ENCODE data around the gene IL9.
A peak's percentile ranks its signal among the peaks of the same experiment; 100 is the strongest.

IL9 gene

DNA sequence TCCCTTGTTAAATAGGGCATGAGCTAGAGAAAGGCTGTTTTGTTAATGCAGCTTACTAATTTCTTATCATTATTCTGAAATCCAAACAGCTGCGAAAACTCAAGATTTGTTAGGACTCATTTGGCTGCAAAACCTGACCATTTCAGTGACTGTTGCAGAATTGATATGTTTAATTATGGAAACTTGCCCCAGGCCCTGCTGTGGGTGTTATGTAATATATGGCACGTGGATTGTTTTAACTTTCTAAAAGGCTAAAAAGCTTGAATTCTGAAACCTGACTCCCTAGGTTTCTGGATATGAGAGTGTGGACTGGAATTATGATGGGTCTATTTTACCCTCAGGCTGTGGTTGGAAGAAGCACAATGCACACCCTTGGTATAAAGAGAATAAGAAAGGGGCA is 4.4 kb downstream of the IL9 start:
- DNase-seq (ENCODE audit: low spot score), result no peak

DNA sequence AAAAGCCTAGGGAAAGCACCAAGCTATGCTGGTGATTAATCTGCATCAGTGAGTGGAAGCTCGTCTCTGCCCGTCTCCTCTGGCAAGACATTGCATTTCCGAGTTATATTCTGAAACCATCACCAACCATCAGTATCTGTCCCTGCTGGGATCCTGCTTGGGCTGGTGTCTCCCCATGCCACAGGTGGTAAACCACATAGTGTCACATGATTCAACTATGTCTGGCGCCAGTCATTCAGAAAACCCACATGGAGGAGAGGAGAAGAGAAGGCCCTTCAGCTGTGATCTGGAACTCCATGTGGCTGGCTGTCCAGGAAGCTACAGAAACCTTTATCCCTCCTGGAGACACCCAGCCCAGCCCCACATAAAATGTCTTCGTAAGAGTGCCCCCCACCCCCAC is 4.8 kb downstream of the IL9 start:
- peak; percentile 5 for DNase-seq (ENCODE audit: low spot score)

DNA sequence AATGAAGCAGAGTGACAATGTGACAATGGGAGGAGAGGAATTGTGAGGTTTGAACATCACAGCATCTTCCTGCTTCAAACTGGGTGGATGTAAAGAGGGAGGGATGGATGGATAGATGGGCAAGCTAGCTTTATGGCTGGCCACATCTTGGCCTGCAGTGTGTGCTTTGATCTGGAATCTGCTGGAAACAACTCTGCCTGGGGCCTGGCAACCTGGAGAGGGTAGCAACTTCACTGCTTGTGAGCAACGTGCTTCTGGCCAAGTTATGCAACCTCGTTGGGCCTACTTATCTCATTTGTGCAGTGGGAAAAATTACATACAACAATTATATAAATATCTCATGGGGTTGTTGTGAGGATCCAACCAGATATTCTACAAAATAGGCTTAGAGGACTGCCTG is 5.3 kb downstream of the IL9 start:
- no peak for DNase-seq (ENCODE audit: low spot score)

DNA sequence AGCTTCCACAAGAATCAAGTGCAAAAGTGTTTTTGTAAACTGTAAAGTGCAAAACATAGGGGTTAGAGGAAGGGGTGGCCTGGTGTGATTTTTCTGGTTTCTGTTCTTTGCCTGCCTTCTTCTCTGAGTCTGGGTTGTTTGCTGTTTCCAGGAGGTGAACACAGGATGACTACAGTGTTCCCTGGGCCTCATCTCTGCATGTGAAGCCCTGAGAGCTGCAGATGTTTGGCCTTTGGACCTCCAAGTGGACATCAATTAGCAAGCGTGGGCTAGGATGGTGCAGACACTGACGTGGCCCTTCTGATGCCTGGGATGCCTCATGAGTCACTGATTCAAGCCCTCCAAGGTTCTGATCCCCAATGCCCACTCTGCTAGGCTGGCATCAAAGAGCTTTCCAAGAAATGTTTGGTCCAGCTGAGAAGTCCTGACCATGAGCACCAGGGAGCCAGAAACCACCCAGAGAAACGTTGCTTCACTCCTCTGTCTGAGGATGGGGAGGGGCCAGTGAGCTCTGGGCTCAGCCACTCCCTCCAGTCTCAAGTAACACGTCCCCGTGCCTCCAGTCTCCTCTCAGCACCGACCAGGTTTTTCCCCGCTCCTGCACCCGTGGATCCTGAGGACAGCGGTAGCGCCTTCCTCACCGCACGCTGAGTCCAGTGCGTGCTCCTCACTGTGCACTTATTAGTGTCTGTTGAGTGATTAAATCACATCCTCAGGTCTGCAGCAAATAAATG is 7.6 kb downstream of the IL9 start:
- peak; percentile 3 for DNase-seq (ENCODE audit: low spot score)

DNA sequence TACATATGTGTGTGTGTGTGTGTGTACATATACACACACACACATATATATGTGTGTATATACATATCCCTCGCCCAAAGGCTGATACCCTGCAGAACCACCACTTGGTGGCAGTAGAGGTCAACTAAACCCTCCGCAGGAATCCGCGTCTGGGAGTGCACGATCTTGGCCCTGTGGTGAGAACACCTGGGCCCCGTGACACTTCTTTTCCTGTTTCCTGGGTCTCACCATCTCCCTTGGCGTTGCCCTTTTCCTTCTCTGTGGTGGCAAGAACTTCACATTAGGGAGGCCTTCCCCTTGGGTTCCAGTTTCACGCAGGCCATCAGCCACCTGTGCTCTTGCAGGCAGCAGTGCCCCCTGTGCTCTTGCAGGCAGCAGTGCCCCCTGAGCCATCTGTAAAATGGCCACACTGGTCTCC is 8.2 kb downstream of the IL9 start:
- DNase-seq (ENCODE audit: low spot score), result peak; percentile 82

DNA sequence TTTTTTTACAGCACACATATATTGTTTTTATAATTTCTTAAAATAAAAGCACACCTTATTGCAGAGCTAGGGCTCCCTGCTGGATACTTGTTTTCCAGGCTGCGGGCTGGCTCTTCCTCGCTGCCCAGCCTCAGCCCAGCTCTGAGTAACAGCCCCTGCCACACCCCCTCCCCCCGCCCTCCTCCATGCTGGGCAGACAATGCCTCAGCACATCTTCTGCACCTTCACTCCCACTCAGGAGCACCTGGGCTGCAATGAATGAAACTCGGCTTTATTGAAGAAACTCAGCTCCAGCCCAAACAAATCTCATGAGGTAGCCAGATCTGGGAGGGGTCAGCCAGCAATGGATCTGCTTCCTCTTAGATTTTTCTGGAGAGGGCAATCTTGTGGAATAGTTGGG is 9.5 kb downstream of the IL9 start:
- DNase-seq (ENCODE audit: low spot score), result no peak

DNA sequence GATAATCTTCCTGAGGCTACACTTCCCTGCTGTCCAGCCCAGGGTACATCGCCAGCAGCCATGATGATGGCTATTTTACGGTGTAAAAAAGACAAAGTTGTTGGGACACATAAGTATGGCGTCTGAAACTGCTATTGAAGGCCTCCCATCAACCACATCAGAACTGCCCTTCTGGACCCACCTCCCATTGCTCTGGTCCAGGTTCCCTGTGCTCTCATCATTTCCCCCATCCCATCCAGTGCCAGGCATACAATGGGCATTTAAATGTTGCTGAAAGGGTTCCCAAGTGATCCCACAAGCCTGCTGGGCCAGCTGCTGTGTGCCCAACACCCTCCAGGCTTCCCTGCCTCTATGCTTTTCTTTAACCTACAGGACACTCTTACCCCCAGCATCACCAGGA is 10.6 kb downstream of the IL9 start:
- DNase-seq (ENCODE audit: low spot score), result no peak

DNA sequence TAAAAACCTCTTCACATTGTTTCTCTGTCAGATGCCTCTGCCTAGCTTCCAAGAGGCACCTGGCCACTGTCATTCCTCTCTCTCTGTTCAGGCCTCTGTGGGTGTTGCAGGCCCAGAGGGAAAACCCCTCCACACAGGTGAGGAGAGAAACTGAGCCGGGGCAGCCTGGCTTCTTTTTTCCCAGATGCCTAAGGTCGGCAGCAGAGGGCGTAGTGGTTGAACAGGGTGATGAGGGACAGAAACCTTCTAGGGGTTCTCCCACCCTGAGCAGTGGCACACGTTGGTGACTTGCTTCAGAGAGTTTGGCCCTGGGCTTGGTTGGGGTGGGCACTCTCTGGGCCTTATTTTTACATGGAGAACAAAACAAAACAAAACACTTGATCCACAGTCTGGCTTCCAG is 12.2 kb downstream of the IL9 start:
- peak; percentile 19 for DNase-seq (ENCODE audit: low spot score)

DNA sequence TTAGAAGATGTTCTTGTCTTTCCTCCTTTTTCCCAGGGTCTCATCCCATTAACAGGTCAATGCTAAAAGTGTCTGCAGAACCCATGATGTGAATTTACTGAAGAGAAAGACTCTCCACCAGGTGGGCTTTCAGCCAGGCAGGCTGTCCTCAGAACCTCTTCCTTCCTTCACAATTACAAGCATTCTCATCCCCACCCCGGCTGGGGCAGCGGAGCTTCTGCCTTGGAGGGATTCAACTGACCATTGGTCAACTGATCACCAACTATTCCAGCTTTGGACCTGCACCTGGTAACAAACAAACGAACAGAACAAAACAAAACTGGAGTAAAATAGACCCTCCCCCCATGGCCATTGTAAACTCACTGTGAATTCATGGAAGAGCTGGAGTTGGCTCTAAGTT is 12.6 kb downstream of the IL9 start:
- DNase-seq (ENCODE audit: low spot score), result no peak

DNA sequence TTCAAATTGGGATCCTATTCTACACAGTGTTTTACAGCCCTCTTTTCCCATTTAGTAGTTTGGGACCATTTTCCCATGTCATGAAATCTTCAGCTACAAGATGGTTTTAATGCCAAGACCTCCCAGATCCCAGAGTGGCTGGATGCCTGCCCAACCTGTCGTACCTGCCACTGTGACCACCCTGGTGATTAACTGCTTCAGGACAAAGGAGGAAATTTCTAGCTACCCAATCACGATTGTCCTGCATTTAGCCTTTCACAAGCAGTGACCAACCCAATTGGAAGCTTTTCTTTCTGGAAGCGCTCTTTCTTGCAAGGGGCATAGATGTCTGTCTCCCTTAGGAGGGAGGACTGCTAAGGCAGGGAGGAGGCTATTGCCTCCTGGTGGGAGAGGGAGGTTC is 13.8 kb downstream of the IL9 start:
- no peak for DNase-seq (ENCODE audit: low spot score)

DNA sequence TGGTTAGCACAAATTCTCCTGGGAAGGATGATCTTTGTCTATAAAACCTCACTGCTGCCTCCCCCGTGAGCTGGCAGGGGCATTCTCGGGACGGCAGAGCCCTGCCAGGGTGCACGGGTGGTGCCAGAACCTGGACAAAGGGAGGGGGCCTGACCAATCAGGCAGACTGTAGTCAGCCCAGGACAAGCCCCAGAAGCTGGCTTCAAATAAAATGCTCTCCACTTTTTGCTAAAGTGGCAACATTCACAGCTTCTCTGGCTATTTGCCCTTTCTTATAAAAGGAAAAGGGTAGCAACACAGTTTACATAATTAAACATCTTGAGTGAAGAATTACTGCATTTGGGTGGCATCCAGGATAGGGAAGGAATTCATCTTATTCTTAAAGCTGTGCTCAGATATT is 14.4 kb downstream of the IL9 start:
- DNase-seq (ENCODE audit: low spot score), result no peak

DNA sequence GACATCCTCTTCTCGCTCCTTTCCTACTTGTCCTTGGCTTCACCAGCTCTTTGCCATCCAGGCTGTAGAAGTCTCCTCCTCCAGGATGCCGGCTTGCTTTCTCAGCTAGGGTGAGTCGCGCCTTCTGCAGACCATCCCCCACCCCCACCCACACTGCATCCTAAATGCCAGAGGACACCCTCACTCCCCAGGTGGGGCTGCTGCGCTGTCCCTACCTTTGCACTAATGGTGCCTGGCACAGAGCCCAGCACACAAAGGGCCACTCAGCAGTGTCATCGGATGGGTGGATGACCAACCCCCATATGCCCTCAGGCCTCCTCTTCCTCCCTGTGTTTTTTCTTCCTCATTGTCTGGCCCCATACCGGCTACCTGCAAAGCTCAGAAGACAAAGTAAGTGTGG is 14.8 kb downstream of the IL9 start:
- no peak for DNase-seq (ENCODE audit: low spot score)

DNA sequence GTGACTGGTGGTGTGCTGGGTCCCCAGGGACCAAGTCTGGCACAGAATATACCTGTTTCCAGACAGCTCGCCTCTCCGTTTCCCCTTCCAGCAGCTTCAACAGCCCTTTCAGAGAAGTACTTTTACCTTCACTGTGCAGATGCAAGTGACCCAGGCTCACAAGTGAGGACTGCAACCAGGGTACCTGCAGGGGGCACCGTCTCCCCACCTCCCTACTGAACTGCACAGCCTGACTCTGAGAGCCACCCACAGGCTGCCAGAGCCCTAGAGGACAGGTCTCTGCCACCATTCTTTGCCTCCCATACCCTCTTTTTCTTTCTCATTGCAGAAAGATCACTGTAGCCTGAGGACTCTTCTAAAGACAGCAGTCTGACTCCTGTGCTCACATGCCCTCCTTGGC is 15.4 kb downstream of the IL9 start:
- DNase-seq (ENCODE audit: low spot score), result peak; percentile 57

DNA sequence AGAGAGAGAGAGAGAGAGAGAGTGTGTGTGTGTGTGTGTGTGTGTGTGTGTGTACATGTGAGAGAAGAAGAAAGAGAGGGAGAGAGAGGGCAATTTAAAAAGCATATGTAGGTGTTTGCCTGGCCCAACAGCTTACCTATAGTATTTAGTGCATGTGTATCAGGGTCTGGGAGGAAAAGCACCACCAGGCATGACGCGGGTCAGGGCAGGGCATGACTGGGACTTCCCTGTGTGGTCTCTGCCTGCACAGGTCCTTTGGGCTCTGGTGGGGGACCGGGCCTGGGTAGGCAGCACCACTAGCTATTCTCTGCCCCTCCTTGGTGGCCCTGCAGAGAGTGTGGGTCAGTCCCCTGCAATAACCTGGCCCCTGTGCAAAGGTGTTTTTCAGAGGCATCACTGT is 16.1 kb downstream of the IL9 start:
- no peak for DNase-seq (ENCODE audit: low spot score)

DNA sequence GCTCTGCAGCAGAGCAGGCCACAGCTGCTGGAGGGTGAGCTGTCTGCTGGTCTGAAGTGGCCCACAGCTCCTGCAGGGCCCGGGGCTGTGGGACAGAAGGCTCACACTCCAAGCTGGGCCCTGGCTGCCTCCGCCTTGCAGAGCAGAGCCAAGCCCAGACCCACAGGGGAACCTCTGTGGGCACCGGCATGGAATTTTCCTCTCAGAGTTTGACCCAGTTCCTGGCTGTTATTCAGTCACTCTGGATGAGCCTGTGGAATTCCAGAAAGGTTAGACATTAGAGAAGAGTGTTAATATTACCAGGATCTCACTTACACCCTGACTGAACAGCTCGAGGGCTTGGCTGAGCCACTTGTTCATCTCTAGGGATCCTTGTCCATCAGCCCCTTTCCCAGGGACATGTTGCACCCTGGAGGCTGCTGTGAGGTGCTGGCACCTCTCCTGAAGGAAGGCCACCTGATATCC is 17.5 kb downstream of the IL9 start:
- no peak for DNase-seq (ENCODE audit: low spot score)

DNA sequence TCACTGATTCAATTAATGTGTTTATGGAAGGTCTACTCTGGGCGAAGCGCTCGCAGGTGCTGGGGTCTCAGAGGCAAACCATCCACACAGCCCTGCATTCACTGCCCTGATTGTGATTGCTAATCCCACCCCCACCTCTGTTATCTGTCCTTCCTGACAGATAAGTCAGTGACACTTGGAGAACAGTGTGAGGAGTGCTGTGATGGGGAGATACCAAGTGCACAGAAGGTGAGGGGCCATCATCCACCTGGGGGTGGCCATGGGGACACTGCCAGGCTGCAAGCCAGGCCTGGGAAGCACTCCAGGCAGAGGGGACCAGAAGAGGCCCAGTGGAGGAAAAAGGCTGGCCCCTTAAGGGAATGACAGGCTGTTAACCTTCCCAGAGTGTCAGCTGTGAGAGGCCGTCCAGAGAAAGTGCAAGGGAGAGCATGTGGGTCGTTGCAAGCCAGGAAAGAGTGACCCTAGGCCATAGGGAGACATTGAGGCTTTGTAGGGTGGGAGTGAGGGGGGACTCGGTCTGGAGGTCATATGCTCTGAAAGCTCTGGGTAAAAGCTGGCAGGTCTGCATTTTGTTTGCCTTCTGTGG is 18.0 kb downstream of the IL9 start:
- no peak for DNase-seq (ENCODE audit: low spot score)

DNA sequence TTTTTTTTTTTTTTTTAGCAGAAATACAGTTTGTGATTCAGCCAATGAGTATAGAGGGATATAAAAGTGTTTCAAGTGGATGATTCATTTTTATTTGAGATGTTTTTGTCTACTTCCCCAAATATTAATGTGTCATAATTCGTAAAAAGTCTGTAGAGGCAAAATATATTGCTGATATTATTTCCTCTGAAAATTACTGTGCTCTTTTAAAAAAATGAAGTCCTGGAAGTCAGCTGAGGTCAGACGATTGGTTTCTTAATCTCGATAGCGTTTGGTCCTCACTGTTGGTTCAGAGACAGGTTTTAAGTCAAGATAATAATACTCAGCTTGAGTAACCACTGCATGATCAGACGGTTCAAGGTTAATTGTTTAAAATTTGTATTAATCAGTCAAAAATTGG is 19.5 kb downstream of the IL9 start:
- DNase-seq (ENCODE audit: low spot score), result no peak

DNA sequence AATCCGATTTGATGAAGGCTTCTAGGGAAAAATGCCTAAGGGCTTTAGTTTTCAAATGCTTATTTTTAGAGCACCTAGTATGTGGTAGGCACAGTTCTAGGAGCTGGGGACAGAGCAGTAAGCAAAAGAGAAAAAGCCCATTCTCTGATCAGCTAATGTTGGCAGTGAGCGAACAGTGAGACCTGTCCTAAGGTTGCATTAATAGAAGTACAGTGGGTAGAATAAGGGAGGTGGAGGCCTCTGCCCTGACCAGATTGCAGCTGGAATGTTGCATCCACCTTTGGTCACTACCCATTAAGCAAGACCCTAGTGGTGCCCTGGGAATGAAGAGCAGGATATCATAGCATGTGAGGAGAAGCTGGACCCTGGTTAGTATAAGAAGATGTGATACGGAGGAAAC is 20.1 kb downstream of the IL9 start:
- no peak for DNase-seq (ENCODE audit: low spot score)

DNA sequence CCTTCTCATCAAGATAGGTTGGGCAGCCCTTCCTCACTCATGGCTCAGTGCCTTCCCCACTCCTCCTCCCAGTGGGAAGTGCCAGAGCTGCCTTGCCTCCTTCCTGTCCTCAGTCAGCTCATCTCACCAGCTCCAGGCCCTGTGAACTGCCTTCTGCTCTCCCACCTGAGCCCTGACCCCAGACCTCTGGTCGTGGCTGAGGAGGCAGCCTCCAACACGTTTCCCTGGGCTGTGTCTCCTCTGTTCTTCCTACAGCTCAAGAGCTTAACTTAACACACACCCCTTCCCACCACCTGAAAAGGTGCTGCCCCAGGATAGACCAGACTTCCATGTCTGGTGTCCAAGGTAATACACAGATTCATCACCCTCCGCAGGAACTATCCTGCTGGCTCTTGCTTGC is 21.2 kb downstream of the IL9 start:
- no peak for DNase-seq (ENCODE audit: low spot score)

DNA sequence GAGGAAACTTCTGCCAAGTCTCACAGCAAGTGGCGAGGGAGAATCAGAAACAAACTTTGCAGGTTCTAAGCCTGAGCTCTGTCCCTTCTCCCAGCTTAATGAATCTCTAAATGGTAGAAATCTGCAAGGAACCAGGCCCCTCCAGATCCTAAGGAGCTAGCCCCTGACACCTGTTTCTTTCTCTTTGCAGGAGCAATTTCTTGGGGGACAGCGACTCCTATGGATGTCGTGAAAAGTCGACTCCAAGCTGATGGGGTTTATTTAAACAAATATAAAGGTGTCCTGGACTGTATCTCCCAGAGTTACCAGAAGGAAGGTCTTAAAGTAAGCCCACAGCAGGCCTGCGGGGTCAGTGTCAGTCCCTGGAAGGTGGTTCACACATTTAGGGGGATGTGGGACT is 21.8 kb downstream of the IL9 start:
- no peak for DNase-seq (ENCODE audit: low spot score)

DNA sequence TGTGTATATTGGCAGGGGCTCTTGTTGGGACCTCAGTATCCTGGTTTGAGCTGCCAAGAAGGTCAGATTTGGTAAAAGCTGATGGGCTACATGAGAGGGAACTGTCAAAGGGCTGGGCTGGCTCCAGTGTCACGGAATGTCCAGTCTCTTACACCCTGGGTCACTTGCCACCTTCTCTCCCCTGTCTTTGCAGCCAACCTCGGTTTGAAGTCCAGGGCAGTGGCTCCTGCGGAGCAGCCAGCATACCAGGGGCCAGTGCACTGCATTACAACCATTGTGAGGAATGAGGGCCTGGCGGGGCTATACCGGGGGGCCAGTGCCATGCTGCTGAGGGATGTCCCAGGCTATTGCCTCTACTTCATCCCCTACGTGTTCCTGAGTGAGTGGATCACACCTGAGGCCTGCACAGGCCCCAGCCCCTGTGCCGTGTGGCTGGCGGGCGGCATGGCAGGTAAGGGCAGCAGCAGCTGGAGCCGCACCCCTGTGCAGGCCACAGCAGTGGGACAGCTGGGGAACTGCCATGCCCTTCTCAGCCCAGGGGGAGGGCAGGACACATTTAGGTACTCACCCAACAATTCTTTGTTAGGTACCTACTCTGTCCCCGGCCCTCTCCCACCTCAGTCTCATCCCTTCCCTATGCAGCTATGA is 24.2 kb downstream of the IL9 start:
- DNase-seq (ENCODE audit: low spot score), result no peak

DNA sequence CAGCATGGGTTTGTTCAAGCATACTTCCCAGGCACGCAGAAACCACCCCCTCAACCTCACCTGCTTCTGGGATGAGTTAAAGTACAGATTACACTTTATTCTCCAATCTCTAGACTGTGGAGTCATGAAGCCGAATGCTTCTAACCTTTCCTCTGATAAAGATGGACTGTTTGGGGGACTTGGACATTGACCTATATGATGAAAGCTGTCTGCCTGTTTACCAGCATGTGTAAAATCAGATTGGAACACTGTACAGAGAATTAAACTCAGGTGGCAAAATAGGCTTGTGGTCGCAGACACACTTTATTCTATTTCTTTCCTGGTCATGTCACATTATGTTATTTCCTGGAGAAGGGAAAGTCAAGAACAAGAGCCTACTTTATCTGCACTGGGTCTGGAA is 25.7 kb downstream of the IL9 start:
- no peak for DNase-seq (ENCODE audit: low spot score)

DNA sequence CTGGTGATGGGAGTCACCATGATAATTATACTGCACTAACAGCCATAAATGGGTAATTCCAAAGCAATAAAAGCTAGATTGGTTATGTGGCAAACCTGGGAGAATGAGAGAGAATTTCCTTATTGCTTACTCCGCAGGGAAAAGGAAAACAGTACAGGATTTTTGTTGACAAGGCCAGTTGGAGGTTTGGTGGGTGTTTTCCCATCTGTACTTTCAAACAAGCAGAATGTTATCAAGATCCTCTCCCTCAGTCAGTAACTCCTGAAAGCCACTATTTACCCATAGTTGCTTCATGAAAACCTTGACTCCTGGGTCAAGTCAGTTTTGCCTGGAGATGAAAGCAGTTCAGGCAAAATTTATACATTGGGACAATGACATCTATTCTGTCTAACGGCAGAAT is 26.4 kb downstream of the IL9 start:
- no peak for DNase-seq (ENCODE audit: low spot score)

DNA sequence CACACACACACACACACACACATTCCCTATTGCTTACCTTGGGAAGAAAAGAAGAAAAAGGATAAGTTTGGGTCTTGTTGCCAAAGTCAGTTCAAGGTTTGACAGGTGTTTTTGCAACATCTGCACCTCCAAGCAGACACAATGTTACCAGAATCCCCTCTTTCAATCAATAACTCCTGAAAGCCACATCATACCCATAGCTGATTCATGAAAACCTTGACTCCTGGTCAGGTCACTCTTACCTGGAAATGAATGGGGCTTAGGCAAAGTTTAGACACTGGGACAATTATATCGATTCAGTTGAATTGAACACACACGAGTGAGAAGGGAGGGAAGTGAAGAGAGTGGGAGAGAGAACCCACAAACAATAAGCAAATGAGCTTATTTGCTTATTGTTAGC is 27.0 kb downstream of the IL9 start:
- DNase-seq (ENCODE audit: low spot score), result no peak

Measured in NAMALWA (cell line).